Thoracic aorta (tissue), 2 donors: ENCODE data around the gene SPRR5. TPM values are rescaled to one million over a fixed set of nuclear protein-coding genes. Genes with fewer than 3 reads are reported as not detected.

Source experiments
- ATAC-seq: fragments of 150-250 bp; one replicate; pipeline ENCODE4 v1.8.0; 2017; ENCODE audit warnings: low read depth; ENCODE audit not compliant: insufficient number of reproducible peaks, low FRiP score
- DNase-seq: peaks from one replicate; pipeline ENCODE4 v3.0.0-alpha.2; 2020; ENCODE audit warnings: low spot score
- H3K27ac ChIP-seq, 2 donors: fragments of 200-600 bp; sonication (generic); 1 replicate in 1 of 2; 2 replicates in 1 of 2; pipeline ENCODE4 v1.5.1; 2016; ENCODE audit warnings: mild to moderate bottlenecking in 2 of 2, moderate library complexity in 2 of 2
- H3K27me3 ChIP-seq: fragments of 200-600 bp; sonication (generic); replicated peaks from 2 replicates; pipeline ENCODE4 v1.6.0; 2016; ENCODE audit warnings: mild to moderate bottlenecking; ENCODE audit not compliant: insufficient read depth
- H3K36me3 ChIP-seq: fragments of 200-600 bp; sonication (generic); one replicate; pipeline ENCODE4 v1.5.1; 2016
- H3K4me1 ChIP-seq, 2 donors: fragments of 200-600 bp; sonication (generic); 1 replicate in 1 of 2; 2 replicates in 1 of 2; pipeline versions ENCODE4 v1.5.1 to v1.6.0; 2016; ENCODE audit warnings: low read depth in 2 of 2, mild to moderate bottlenecking in 1 of 2; ENCODE audit not compliant: control insufficient read depth in 1 of 2
- H3K4me3 ChIP-seq: fragments of 200-600 bp; sonication (generic); 2 replicates; pipeline ENCODE4 v1.5.1; 2016; ENCODE audit warnings: mild to moderate bottlenecking
- H3K9me3 ChIP-seq: fragments of 200-600 bp; sonication (generic); 2 replicates; pipeline ENCODE4 v1.5.1; 2016
- CTCF ChIP-seq: fragments of 200-600 bp; sonication (generic); IDR thresholded peaks from one replicate; pipeline ENCODE4 v1.5.1; 2019; ENCODE audit warnings: antibody characterized with exemption
- total RNA-seq, 2 donors: library from RNA; depleted of rRNA; stranded (reverse); fragments of >200 nt; gene quantifications; one replicate each; pipeline versions ENCODE4 v1.1.0 to v1.2.3, GENCODE V29; 2016

SPRR5 gene, protein sequence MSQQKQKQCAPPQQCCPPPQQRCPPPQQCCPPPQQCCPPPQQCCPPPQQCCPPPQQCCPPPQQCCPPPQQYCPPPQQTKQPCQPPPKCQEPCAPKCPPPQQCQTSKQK
- not detected for total RNA-seq

DNA sequence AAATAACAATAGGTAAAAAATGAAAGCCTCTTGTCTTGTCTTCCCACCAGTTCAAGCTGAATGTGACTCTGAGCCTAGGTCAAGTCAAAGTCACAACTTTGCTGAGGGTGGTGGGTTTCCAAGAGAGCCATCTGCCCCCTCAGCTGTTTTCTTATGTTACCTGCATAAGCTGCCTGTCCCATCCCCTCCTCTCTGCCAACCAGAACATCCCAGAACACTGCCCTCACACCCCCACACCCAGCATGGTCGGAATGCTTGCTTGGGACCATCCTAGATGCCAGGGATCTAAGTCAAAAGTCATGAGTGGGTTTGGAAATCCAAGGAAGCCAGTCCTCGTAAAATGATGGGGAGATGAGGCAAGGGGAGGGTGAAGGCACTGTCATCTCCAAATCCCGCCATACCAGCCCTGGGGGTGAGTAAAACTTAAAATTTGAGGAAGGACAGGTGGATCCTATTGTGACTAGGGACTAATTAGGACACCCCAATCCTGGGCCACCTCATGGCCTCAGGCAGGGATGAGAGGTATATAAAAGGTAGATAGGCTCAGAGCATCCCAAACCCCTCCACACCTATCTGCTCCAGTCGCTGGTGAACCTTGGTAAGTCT is at the start of gene SPRR5:
Gene SPRR5, plus strand, starts transcription at position 556 of the 606 bp plus-strand sequence. CDS start 1,349 bp downstream, outside the sequence.
- ATAC-seq, result no peak
- TF ChIP-seq CTCF, result no peak
- no peak within 1 kb of the TSS for H3K27ac ChIP-seq

DNA sequence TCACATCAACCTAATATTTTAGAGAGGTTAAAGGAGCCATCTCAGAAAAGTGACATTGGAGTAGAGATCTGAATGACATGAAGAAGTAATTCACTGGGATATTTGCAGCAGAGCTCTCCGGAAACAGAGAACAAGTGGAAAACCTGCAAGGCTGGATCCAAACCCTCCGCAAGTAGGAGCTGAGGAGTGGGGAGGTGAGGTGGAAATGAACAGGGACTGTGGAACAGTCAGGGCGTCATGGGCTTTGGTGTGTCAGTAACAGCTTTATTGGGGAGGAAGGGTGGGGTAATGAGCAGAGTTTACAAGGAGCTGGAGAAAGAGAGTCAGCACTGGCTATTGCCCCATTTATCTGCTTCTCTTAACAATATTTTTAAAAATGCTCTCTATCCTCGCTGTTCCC is 48.0 kb upstream of the SPRR5 start:
- H3K27ac ChIP-seq, result no peak overlapping the region
- H3K4me3 ChIP-seq, result no peak overlapping the region
- no peak for DNase-seq
- no peak for ATAC-seq
- no peaks in the 10 kb centered on the region for H3K4me1 ChIP-seq
- H3K36me3 ChIP-seq, result no peaks in the 10 kb centered on the region
- no peaks in the 10 kb centered on the region for H3K27me3 ChIP-seq
- no peak for TF ChIP-seq CTCF
- H3K9me3 ChIP-seq, result no peaks in the 10 kb centered on the region

More for the DNA sequence above, at the start of gene SPRR5:
- no peak within 1 kb of the TSS for H3K4me3 ChIP-seq
- H3K36me3 ChIP-seq, result no peaks in the 10 kb centered on the region
- H3K9me3 ChIP-seq, result no peaks in the 10 kb centered on the region
- no peak for DNase-seq
- no peaks in the 10 kb centered on the region for H3K4me1 ChIP-seq
- H3K27me3 ChIP-seq, result no peaks in the 10 kb centered on the region

DNA sequence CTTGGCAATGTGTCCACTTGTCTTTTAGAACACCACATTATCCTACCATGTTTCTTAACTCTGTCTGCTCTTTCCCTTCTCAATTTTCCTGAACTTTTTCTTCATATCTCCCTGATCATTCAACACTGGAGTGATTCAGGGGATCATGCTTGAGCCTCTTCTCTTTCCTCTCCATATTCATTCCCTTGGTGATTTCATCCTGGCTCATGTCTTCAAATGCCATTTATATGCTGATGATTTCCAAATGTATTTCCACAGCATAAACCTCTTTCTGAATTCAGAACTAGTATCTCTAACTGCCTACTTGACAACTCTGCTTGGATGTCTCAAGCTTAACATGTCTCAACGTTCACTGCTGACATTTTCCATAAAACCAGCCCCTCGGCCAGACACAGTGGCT is 47.1 kb upstream of the SPRR5 start:
- ATAC-seq (no peak), DNase-seq (no peak)
- TF ChIP-seq CTCF, result no peak
- Histone ChIP-seq H3K36me3 (no peaks in the 10 kb centered on the region), H3K9me3 (no peaks in the 10 kb centered on the region), H3K27ac (no peak overlapping the region), H3K4me3 (no peak overlapping the region), H3K27me3 (no peaks in the 10 kb centered on the region), H3K4me1 (no peaks in the 10 kb centered on the region)

DNA sequence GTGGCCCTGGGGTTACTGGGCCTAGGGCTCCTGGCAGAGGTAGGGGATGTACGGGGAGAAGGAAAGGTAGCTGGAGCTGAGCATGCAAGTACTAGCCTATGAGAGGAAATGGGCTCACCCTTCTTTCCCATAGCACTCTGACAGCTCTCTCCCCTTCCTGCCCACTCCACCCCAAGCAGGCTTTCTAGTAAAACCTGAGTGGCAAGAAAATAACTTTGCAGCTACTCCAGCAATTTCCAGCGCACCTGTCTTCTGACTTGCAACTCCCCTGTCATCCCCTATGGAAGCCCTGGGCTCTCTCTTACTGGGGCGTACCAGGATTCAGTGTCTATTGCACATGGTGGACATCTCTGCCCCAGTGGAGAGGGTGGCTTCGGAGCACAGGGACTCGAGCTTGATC is 45.4 kb upstream of the SPRR5 start:
- Histone ChIP-seq H3K4me1 (no peaks in the 10 kb centered on the region), H3K36me3 (no peaks in the 10 kb centered on the region), H3K27ac (no peak overlapping the region), H3K27me3 (no peaks in the 10 kb centered on the region), H3K4me3 (no peak overlapping the region), H3K9me3 (no peaks in the 10 kb centered on the region)
- ATAC-seq (no peak), DNase-seq (no peak)
- TF ChIP-seq CTCF, result no peak

DNA sequence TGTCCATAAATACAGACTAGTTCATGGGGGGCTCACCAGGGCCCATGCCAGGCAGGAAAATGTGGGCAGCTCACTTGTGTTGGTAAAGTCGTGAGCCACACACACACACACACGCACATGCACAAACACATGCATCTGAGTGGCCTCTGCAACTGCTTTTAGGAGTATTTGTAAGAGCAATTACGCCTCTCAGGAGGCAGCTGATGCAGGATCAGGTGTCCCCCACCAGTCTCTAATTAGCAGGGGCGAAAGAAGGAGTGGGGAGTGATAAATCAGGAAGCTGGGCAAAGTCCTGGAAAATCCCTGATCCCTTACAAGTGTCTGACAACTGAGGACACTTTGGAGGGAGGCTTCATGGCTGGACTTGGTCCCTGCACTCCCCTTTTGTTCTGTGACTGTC is 44.4 kb upstream of the SPRR5 start:
- no peak for TF ChIP-seq CTCF
- Histone ChIP-seq H3K36me3 (no peaks in the 10 kb centered on the region), H3K27me3 (no peaks in the 10 kb centered on the region), H3K27ac (no peak overlapping the region), H3K4me1 (no peaks in the 10 kb centered on the region), H3K9me3 (no peaks in the 10 kb centered on the region), H3K4me3 (no peak overlapping the region)
- ATAC-seq, result no peak
- no peak for DNase-seq
